HEK293T (cell line): ENCODE results near the gene TSEN2.

Source experiments
- CTBP1 ChIP-seq: fragments of 450-650 bp; IDR thresholded peaks from 2 replicates; pipeline ENCODE4 v1.6.1; 2016; ENCODE audit warnings: borderline replicate concordance
- FOXA1 ChIP-seq: fragments of 450-650 bp; IDR thresholded peaks from 2 replicates; pipeline ENCODE4 v1.6.1; 2016; ENCODE audit warnings: mild to moderate bottlenecking

DNA sequence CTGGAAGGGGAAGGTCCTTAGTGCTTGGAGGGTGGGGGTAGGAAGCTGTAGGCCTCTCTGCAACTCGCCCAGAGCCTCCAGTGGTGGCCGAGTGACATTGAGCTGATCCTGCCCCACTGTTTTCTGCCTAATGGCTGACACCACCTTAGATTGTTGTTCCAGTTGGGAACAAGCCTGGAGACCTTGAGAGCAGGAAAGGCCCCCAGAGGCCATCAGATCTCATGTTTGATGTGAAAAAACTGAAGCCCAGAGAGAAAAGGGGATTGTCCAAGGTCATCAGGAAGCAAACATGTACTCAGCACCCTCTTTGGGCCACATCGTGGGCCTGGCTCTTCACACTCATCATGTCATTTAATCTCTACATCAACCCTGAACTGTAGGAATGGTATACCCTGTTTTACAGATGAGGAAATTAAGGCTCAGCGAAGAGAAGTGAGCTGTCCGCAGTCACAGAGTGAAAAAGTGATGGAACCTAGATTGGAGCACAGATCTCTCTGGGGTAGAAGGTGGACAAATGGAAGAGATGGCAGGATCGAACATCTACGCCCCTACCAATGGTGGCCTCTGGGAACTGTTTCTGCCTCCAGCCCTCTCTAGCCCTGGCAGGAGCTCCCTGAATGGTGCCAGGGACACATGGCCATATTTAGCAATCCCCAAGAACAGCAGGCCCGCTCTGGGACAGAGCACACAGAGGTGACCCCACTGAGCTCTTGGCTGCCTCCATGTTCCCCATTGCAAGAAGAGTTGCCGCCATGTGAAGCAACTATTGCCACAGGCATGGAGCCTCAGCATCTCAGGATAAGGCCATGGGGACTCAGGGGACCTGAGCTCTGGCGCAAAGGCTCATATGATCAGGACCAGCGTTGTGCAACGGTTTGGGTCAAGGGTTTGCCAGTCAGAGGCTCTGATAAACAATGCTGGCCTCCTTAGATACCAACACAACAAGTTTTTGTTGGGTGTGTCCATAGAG lies 31.6 kb upstream of the TSEN2 start:
- no peak for TF ChIP-seq FOXA1
- no peak for TF ChIP-seq CTBP1
